Embryonic facial prominence (tissue), 1 donor: ENCODE results near the gene TICAM1.
A peak's percentile ranks its signal among the peaks of the same experiment; 100 is the strongest.
"Not testable (repeated sequence)": the region's sequence is repeated elsewhere in the genome, so short reads cannot be mapped to it uniquely, and the experiment has no call there.

Experiments
- DNase-seq: peaks from one replicate; pipeline ENCODE4 v3.0.0-alpha.2; 2016; ENCODE audit errors: extremely low spot score

The TICAM1 gene

DNA sequence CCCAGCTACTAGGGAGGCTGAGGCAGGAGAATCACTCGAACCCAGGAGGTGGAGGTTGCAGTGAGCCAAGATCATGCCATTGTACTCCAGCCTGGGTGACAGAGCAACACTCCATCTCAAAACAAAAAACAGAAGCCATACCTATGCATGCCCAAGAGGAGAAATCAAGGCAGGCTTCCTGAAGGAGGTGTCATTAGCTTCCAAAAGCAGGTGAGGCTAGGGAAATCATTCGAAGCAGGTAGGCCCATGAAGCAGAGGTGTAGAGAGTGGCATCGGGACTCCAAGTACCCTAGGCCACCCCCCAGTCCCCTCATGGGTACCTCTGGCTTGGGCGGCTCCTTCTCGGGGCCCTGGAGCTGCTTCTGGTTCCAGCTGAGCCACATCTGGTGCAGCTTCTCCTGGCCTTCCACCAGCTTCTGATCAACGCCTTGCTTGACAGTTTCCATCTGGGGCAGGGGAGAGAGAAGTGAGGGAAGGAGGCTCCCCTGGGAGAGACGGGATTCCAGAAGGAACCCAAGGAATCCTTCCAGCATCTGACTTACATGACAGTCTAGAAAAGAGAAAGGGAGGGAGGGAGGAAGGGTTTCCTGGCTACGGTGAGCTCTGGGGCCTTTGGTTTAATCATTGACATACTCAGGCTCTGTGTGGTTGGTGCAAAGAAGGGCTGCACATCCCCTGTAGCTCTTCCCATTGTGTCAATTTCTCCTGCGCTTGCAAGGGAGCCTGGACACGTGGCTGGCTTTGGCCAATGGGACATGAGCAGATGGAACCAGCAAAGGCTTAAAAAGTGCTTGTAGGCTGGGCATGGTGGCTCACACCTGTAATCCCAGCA is 13.1 kb upstream of the TICAM1 start:
- no peak for DNase-seq

DNA sequence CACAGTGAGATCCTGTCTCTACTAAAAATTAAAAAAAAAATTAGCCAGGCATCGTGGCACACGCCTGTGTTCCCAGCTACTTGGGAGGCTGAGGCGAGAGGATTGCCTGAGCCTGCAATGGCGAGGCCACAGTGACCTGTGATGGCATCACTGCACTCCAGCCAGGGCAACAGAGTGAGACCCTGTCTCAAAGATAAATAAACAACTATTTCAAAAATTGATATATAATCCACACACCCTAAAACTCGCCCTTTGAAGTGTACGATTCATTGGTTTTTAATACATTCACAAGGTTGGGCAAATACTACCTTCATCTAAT is 12.1 kb upstream of the TICAM1 start:
- DNase-seq = no peak

DNA sequence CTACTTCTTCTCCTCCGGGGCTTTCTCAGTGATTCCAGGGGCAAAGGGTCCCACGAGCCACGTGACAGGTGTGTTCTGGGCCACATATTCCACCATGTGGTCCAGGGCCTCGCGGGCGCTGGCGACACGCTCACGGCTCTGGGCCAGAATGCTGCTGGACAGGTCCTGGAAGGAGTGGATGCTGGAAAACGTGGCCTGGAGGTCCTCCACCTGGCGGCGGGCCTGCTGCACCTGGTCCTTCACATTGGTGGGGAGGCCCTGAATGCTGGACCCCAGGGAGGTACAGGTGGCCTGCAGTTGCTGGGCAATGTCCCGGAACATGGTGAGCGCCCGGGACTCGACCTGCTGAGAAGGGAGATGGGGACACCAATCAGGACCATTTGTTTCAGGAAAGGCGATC is 7.7 kb upstream of the TICAM1 start:
- no peak for DNase-seq

DNA sequence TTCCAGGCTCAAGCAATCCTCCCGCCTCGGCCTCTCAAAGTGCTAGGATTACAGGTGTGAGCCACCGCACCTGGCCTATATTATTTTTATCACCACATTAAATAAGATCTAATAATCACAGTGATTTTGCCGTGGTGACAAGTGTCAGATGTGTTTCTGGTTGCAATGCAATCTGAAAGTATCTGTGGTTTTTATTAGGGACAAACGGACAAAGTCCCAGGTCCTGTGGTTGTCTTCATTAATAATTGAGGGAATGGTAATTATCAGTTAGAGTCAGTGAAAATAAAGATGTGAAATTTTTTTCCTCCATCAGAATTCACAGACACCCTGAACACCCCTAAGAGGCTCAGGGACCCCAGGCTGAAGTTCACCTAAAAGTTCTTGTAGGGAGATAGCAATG is 1.3 kb upstream of the TICAM1 start:
- no peak for DNase-seq

- DNase-seq = not testable (repeated sequence)
These were observed 448 bp upstream of the TICAM1 start for GRCh38 chr19:4831979-4832340.

GRCh38 chr19:4830768-4831265 is 695 bp downstream of the TICAM1 start:
- DNase-seq = no peak

DNA sequence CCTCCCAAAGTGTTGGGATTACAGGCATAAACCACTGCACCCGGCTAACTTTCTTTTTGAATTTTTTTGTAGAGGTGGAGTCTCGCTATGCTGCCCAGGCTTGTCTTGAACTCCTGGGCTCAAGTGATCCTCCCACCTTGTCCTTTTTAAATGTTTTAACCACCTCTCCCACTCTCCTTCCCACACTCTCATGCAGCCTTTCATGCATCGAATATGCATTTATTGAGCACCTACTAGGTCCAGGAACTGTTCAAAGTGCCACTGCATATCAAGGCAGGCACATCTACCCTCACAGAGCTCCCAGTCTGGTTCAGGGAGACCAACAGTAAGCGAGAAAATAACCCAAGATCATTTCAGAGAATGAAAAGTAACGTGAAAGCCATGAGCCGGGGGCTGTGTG is 1.2 kb downstream of the TICAM1 start:
- no peak for DNase-seq

GRCh38 chr19:4829001-4829712 is 2.4 kb downstream of the TICAM1 start:
- DNase-seq = no peak

DNA sequence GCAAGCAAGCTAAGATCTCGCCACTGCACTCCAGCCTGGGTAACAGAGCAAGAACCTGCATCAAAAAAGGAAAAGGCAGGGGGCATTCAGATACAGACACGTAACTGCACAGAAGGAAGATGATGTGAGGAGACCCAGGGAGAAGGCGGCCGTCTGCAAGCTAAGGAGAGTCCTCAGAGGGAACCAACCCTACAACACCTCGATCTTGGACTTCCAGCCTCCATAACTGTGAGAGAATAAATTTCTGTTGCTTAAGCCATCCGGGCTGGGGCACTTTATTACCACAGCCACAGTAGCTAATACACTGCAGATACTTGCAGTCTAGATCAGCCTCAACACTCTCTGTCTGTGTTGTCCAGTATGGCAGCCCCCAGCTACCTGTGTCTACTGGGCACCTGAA is 7.9 kb downstream of the TICAM1 start:
- no peak for DNase-seq

GRCh38 chr19:4822354-4822753 is 9.2 kb downstream of the TICAM1 start:
- not testable (repeated sequence) for DNase-seq

DNA sequence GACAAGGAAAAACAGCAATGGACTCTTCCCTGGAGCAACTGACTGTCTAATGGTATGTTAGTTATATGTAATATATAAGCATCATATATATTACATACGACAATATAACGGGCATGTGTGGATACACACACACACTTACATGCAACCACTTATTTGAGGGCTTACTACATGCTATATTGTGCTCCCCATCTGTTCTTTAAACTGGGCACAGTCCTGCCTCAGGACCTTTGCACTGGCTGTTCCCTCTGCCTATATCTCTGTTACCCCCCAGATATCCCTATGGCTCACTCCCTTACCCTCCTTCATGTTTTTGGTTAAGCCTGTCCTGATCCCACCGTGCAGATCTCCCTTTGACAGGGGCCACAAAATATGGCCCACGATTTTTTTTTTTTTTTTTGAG is 10.2 kb downstream of the TICAM1 start:
- no peak for DNase-seq

- no peak for DNase-seq
These were observed 13.8 kb downstream of the TICAM1 start for GRCh38 chr19:4817467-4818277.

GRCh38 chr19:4816950-4817278 is 14.6 kb downstream of the TICAM1 start:
- no peak for DNase-seq

DNA sequence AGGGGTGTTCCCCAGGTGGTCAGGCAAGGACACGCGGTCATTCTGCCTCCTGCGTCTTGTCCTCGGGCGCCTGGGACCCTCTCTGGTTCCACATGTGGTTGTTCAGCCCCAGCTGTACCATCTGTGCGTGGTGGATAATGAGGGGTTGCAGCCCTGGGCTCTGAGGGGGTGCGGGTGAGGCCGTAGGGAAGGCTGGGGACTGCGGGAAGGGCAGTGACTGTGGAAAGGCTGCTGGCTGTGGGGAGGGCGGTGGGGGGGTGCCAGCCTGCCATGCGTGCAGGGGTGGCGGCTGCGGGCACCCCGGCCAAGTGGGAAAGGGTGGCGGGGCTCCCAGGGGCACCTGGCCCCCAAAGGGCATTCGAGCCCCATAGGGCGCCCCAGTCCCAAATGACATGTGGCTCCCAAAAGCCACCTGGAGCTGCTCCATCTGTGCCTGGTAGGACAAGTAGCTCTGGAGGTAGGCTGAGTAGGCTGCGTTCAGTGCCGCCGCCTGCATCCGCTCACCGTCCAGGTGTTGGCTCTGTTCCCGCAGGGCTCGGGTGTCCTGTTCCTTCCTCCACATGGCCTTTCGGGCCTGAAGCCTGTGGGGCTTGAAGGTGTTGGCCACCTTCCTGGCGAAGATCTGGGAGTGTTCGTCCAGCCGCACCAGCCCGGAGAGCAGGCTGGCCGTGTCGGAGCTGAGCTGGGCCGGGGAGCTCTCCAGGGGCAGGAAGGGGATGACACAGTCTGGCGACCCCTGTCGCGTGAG is 15.1 kb downstream of the TICAM1 start:
- DNase-seq = no peak

GRCh38 chr19:4815426-4816201 is 15.9 kb downstream of the TICAM1 start:
- DNase-seq = peak; percentile 79

DNA sequence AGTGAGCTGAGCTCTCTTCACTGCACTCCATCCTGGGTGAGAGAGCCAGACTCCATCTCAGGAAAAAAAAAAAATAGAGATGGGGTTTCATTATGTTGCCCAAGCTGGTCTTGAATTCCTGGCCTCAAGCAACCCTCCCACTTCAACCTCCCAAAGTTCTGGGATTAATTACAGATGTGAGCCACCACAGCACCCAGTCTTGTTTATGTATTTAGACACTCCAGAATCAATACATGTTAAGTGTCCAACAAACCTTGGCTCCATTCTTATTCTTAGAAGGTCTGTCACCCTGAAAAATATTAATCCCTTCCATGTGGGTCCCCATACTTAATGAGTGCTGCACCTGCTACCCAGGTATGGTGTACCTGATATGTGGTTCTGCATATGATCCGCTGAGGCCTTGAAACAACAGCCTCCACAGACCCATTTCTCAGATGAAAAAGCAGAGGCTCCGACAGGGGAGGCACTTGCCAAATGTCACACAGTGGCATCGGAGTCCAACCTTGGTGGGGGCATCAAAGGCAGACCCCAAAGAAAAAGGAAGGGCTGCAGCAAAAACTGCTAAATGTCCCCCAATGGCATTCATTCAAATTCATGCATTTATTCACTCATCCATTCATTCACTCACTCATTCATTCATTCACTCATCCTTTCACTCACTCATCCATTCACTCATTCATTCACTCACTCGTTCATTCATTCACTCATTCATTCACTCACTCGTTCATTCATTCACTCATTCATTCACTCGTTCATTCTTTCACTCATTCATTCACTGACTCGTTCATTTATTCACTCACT is 16.7 kb downstream of the TICAM1 start:
- no peak for DNase-seq

DNA sequence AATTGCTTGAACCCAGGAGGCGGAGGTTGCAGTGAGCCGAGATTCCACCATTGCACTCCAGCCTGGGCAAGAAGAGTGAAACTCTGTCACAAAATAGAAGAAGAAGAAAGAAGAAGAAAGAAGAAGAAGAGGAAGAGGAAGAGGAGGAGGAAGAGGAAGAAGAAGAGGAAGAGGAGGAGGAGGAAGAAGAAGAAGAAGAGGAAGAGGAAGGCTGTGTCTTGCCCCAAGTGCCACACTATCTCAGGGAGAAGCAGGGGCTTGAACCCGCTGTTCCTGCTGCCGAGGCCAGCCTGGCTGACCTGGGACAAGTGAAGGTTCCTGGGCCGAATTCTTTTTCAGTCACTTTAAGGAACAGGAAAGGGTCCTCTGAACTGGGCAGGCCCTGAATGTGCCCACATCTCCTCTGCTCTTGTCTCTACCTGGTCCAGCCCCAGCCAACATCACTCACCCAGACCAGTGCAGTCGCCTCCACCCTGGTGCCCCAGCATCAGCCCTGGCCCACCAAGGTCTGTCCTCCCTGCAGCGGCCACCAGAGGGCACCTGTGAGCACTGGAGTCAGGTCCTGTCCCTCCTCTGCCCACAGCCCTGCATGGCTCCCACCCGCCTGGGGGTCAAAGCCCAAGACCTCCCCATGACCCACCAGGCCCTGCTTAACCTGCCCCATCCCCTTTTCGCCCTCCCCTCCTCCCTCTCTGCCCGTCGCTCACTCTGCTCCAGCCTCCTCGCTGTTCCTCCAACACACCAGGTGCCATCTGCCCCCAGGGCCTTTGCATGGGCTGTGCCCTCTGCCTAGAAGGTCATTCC is 20.0 kb downstream of the TICAM1 start:
- DNase-seq = no peak

DNA sequence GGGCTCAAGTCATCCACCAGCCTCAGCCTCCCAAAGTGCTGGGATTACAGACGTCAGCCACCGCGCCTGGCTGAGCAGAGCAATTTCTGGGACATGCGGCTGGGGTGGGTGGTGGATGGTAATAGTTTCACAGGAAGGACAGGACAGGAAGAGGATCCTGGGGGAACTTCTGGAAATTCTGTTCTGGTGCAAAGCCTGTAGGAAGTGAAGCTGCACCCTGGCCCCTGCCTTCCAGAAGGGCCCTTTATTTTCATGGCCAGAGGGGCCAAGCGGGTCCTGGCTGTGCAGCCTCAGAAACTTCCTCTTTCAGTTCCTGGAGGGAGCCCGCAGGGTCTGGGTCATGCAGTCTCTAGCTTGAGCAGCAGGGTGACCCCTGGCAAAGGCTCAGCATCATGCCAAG is 24.3 kb downstream of the TICAM1 start:
- no peak for DNase-seq

DNA sequence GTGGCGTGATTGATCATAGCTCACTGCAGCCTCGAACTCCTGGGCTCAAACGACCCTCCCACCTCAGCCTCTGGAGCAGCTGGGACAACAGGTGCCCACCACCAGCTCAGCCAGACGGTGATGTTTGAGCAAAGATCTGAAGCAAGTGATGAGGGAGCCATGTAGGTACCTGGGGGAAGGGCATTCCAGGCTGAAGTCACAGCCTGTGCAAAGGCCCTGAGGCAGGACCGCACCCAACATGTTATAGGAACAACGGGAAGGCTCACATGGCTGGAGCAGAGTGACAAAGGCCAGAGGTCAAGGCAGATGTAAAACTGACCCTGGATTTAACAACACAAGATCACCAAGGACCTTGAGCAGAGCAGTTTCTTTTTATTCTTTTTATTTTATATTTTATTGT is 25.1 kb downstream of the TICAM1 start:
- no peak for DNase-seq
